Measurements from ENCODE around the gene TAS2R20.

GRCh38 chr12:11016937-11017336, 18.8 kb upstream of the TAS2R20 start:
- TF ChIP-seq CTCF (IDR thresholded peaks at IDR 0.05) (no peak), POLR2A (IDR thresholded peaks at IDR 0.05) (no peak)

Measured in Peyer's patch (tissue), 4 donors.